ENCODE measurements around the gene DIO2. TPM values are rescaled to one million over a fixed set of nuclear protein-coding genes. Genes with fewer than 3 reads are reported as not detected.

The DIO2 gene
- total and polyA plus RNA-seq, 2 of the 8 experiments (the other 6 are each of a cell fraction or from before 2014, with no cell fraction given), result 0.03 to 0.65 TPM

- Histone ChIP-seq H3K9ac (replicated peaks in 1 of 4; ENCODE audit: extremely low read depth in 1 of 4, low read depth in 3 of 4, low read length in 3 of 4) (no peak overlapping the region), H2BK5ac (ENCODE audit: low read depth, low read length) (no peak overlapping the region), H3K18ac (ENCODE audit: extremely low read depth, low read length) (no peak overlapping the region), H3K4me2 (ENCODE audit: insufficient read depth in 1 of 2, low read depth in 2 of 2, low read length in 2 of 2) (no peak overlapping the region), H2AK5ac (ENCODE audit: low read depth, low read length) (no peak overlapping the region), H2BK120ac (replicated peaks; ENCODE audit: low read depth, low read length) (no peak overlapping the region), H4K20me1 (replicated peaks in 1 of 2; ENCODE audit: control insufficient read depth in 1 of 2, insufficient read depth in 2 of 2, low read length in 2 of 2) (no peaks in the 10 kb centered on the region), H3K79me1 (ENCODE audit: low read depth, low read length) (no peaks in the 10 kb centered on the region), H2AFZ (ENCODE audit: low read length) (no peak overlapping the region), H2BK15ac (ENCODE audit: low read length) (no peak overlapping the region), H3K23ac (ENCODE audit: insufficient read length) (no peak overlapping the region), H3K36me3 (ENCODE audit: control insufficient read depth in 2 of 4, insufficient read depth in 4 of 4, low read length in 3 of 4) (no peaks in the 10 kb centered on the region), H3K56ac (replicated peaks; ENCODE audit: insufficient read length, low read depth, low read length) (no peak overlapping the region), H2BK12ac (ENCODE audit: low read depth, low read length) (no peak overlapping the region), H3K4me3 (ENCODE audit: extremely low read depth in 1 of 4, insufficient read depth in 2 of 4, low read depth in 3 of 4, low read length in 4 of 4) (no peak overlapping the region), H3K14ac (ENCODE audit: insufficient read length) (no peak overlapping the region), H3K9me3 (ENCODE audit: insufficient read depth in 2 of 2, low read depth in 1 of 2, low read length in 1 of 2) (no peaks in the 10 kb centered on the region), H3K27me3 (replicated peaks in 1 of 4; ENCODE audit: control insufficient read depth in 3 of 4, extremely low read depth in 1 of 4, insufficient read depth in 3 of 4, low read length in 3 of 4) (no peaks in the 10 kb centered on the region), H4K5ac (ENCODE audit: insufficient read length, low read depth, low read length) (no peak overlapping the region), H4K91ac (replicated peaks; ENCODE audit: insufficient read length, low read length) (no peak overlapping the region), H2BK20ac (ENCODE audit: low read length) (no peak overlapping the region), H3K27ac (ENCODE audit: low read depth, low read length) (no peak overlapping the region), H4K8ac (ENCODE audit: extremely low read depth, insufficient read depth, low read length) (no peak overlapping the region), H3K4me1 (replicated peaks in 1 of 4; ENCODE audit: control insufficient read depth in 3 of 4, insufficient read depth in 4 of 4, low read length in 3 of 4) (no peaks in the 10 kb centered on the region), H3K79me2 (ENCODE audit: control insufficient read depth in 1 of 2, insufficient read depth in 2 of 2, low read length in 2 of 2) (no peaks in the 10 kb centered on the region), H3K4ac (replicated peaks; ENCODE audit: insufficient read length, low read depth, low read length) (no peak overlapping the region), H3K23me2 (ENCODE audit: low read depth, low read length) (no peaks in the 10 kb centered on the region)
- DNase-seq (ENCODE audit: low read depth in 1 of 2, low spot score in 2 of 2) (no peak), FAIRE-seq (no peak)
- POLR2A ChIA-PET (ENCODE audit: partially characterized antibody), result no interaction called here
- 72% methylated on average over 1 of the region's 1 CpG; no CpG with 5 or more reads in 1 of the 2 experiments for WGBS, 2 experiments (ENCODE audit: extremely low coverage in 1 of 2, insufficient coverage in 1 of 2, insufficient read length in 1 of 2, insufficient replicate concordance in 2 of 2, low coverage in 1 of 2, low lambda C conversion rate in 2 of 2, missing lambda C conversion rate in 1 of 2)
- CTCF ChIA-PET (ENCODE audit: partially characterized antibody), result interaction anchor here (1.0 kb wide), 1 partner anchor 43 kb away, joined by 3 read pairs; no protein-coding TSS in a partner anchor
- TF ChIP-seq BRCA1 (IDR thresholded peaks at IDR 0.05; ENCODE audit: low read depth, low read length) (no peak), TEAD4 (IDR thresholded peaks at IDR 0.05; ENCODE audit: low read depth, low read length) (no peak), MAFK (IDR thresholded peaks at IDR 0.05; ENCODE audit: low read depth, low read length) (no peak), JUND (IDR thresholded peaks at IDR 0.05; ENCODE audit: low read length) (no peak), TBP (IDR thresholded peaks at IDR 0.05; ENCODE audit: low read depth, low read length) (no peak), EZH2 (IDR thresholded peaks at IDR 0.05; ENCODE audit: low read depth, low read length, severe bottlenecking) (no peak), CTBP2 (IDR thresholded peaks at IDR 0.05; ENCODE audit: borderline replicate concordance, insufficient read depth, insufficient read length, low read length) (no peak), SIRT6 (IDR thresholded peaks at IDR 0.05; ENCODE audit: low read length) (no peak), JUN (IDR thresholded peaks at IDR 0.05; ENCODE audit: low read depth, low read length) (no peak), SAP30 (IDR thresholded peaks at IDR 0.05; ENCODE audit: insufficient read depth, insufficient replicate concordance, low read length) (no peak), CREB1 (IDR thresholded peaks at IDR 0.05) (no peak), MAX (IDR thresholded peaks at IDR 0.05) (no peak), USF2 (IDR thresholded peaks at IDR 0.05; ENCODE audit: low read length) (no peak), YY1 (IDR thresholded peaks at IDR 0.05; ENCODE audit: low read depth, low read length) (no peak), BCL11A (IDR thresholded peaks at IDR 0.05; ENCODE audit: low read depth in 2 of 2, low read length in 2 of 2) (no peak)
These were observed 61.0 kb downstream of the DIO2 start for GRCh38 chr14:80150301-80150700.
